ENCODE results near the gene SGCA.

GRCh38 chr17:50136096-50136687, 29.6 kb upstream of the SGCA start:
- TF ChIP-seq POLR2A (IDR thresholded peaks at IDR 0.05) = no peak
- TF ChIP-seq CTCF (IDR thresholded peaks at IDR 0.05) = no peak
